Measurements from ENCODE around the gene RGS4. TPM values are rescaled to one million over a fixed set of nuclear protein-coding genes. Genes with fewer than 3 reads are reported as not detected.

The RGS4 gene
- total RNA-seq, 2 donors from 2014 or later, result not detected

DNA sequence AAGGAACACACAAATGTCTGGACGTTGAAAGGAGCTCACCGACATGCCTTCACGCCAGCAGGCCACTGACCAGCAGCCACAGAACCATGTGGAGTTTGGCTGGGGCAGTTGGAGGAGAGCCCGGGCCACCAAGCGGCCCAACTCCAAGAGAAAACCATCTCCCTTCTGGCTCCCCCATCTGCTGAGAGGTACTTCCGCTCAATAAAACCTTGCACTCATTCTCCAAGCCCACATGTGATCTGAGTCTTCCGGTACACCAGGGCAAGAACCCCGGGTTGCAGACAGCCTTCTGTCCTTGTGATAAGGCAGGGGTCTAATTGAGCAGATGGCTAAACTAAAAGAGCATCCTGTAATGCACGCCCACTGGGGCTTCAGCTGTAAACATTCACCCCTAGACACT, 24.4 kb downstream of the RGS4 start:
- no peak overlapping the region for H3K4me3 Mint-ChIP-seq
- no peaks in the 10 kb centered on the region for H3K9me3 ChIP-seq (ENCODE audit: control insufficient read depth, low read length, poor library complexity, severe bottlenecking)
- DNase-seq, result no peak
- H3K36me3 Mint-ChIP-seq (ENCODE audit: low read depth), result no peaks in the 10 kb centered on the region
- no peak overlapping the region for H3K27ac Mint-ChIP-seq
- H3K27me3 Mint-ChIP-seq, result peaks cover 26% of the 10 kb centered on the region
- no peak for ATAC-seq
- no peaks in the 10 kb centered on the region for H3K4me1 Mint-ChIP-seq

GRCh38 chr1:163094182-163094581, 25.0 kb downstream of the RGS4 start:
- Mint-ChIP-seq H3K4me3 (no peak overlapping the region), H3K27ac (no peak overlapping the region), H3K27me3 (peaks cover 26% of the 10 kb centered on the region), H3K36me3 (ENCODE audit: low read depth) (no peaks in the 10 kb centered on the region), H3K4me1 (no peaks in the 10 kb centered on the region)
- H3K9me3 ChIP-seq (ENCODE audit: control insufficient read depth, low read length, poor library complexity, severe bottlenecking), result no peaks in the 10 kb centered on the region
- no peak for DNase-seq
- ATAC-seq, result no peak

GRCh38 chr1:163094589-163094988, 25.4 kb downstream of the RGS4 start:
- no peaks in the 10 kb centered on the region for H3K9me3 ChIP-seq (ENCODE audit: control insufficient read depth, low read length, poor library complexity, severe bottlenecking)
- no peak overlapping the region for H3K27ac Mint-ChIP-seq
- no peaks in the 10 kb centered on the region for H3K36me3 Mint-ChIP-seq (ENCODE audit: low read depth)
- peaks cover 28% of the 10 kb centered on the region for H3K27me3 Mint-ChIP-seq
- no peak for ATAC-seq
- no peak overlapping the region for H3K4me3 Mint-ChIP-seq
- DNase-seq, result no peak
- no peaks in the 10 kb centered on the region for H3K4me1 Mint-ChIP-seq

GRCh38 chr1:163095213-163095612, 26.1 kb downstream of the RGS4 start:
- no peaks in the 10 kb centered on the region for H3K4me1 Mint-ChIP-seq
- H3K36me3 Mint-ChIP-seq (ENCODE audit: low read depth), result no peaks in the 10 kb centered on the region
- ATAC-seq (no peak), DNase-seq (no peak)
- H3K9me3 ChIP-seq (ENCODE audit: control insufficient read depth, low read length, poor library complexity, severe bottlenecking), result no peaks in the 10 kb centered on the region
- no peak overlapping the region for H3K27ac Mint-ChIP-seq
- peaks cover 34% of the 10 kb centered on the region for H3K27me3 Mint-ChIP-seq
- H3K4me3 Mint-ChIP-seq, result no peak overlapping the region

DNA sequence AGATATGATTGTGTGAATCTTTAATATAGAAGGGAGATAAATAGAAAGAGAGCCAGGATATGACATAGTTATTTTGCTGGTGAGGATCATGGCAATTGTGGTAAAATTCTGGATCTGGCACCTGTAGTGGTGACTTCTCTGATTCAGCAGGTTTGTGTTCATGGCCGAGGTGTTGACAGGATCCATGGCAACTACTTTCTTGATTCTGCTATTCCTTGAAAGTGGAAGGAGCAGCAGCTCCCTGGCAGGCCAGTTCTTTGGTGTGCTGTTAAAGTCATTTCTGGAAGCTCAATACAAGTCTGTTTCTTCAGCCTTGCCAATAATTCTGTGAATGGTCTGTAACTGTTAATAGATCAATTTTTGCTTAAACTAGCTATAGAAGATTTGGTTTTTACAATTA, 33.4 kb downstream of the RGS4 start:
- no peak for ATAC-seq
- no peaks in the 10 kb centered on the region for H3K4me1 Mint-ChIP-seq
- H3K9me3 ChIP-seq (ENCODE audit: control insufficient read depth, low read length, poor library complexity, severe bottlenecking), result no peaks in the 10 kb centered on the region
- DNase-seq, result no peak
- peaks cover 28% of the 10 kb centered on the region for H3K27me3 Mint-ChIP-seq
- H3K4me3 Mint-ChIP-seq, result no peak overlapping the region
- H3K27ac Mint-ChIP-seq, result no peak overlapping the region
- no peaks in the 10 kb centered on the region for H3K36me3 Mint-ChIP-seq (ENCODE audit: low read depth)

- H3K4me3 Mint-ChIP-seq, result no peak overlapping the region
- no peak for ATAC-seq
Observed at GRCh38 chr1:163104385-163105099, 35.4 kb downstream of the RGS4 start.

GRCh38 chr1:163106364-163106987, 37.3 kb downstream of the RGS4 start:
- no peaks in the 10 kb centered on the region for H3K9me3 ChIP-seq (ENCODE audit: control insufficient read depth, low read length, poor library complexity, severe bottlenecking)
- Mint-ChIP-seq H3K36me3 (ENCODE audit: low read depth) (no peaks in the 10 kb centered on the region), H3K4me3 (no peak overlapping the region), H3K27ac (no peak overlapping the region), H3K4me1 (no peaks in the 10 kb centered on the region), H3K27me3 (peaks cover 9% of the 10 kb centered on the region)
- no peak for ATAC-seq
- DNase-seq, result no peak

More at GRCh38 chr1:163104385-163105099, 35.4 kb downstream of the RGS4 start:
- no peak for DNase-seq
- Mint-ChIP-seq H3K4me1 (no peaks in the 10 kb centered on the region), H3K27ac (no peak overlapping the region), H3K36me3 (ENCODE audit: low read depth) (no peaks in the 10 kb centered on the region), H3K27me3 (peaks cover 27% of the 10 kb centered on the region)
- H3K9me3 ChIP-seq (ENCODE audit: control insufficient read depth, low read length, poor library complexity, severe bottlenecking), result no peaks in the 10 kb centered on the region

- Mint-ChIP-seq H3K4me3 (no peak overlapping the region), H3K27me3 (peaks cover 5% of the 10 kb centered on the region), H3K27ac (no peak overlapping the region), H3K36me3 (ENCODE audit: low read depth) (no peaks in the 10 kb centered on the region), H3K4me1 (no peaks in the 10 kb centered on the region)
- H3K9me3 ChIP-seq (ENCODE audit: control insufficient read depth, low read length, poor library complexity, severe bottlenecking), result no peaks in the 10 kb centered on the region
- no peak for DNase-seq
- no peak for ATAC-seq
Observed at GRCh38 chr1:163107655-163108054, 38.5 kb downstream of the RGS4 start.

- DNase-seq (no peak), ATAC-seq (no peak)
- no peaks in the 10 kb centered on the region for H3K27me3 Mint-ChIP-seq
- no peaks in the 10 kb centered on the region for H3K4me1 Mint-ChIP-seq
- H3K4me3 Mint-ChIP-seq, result no peak overlapping the region
- no peaks in the 10 kb centered on the region for H3K36me3 Mint-ChIP-seq (ENCODE audit: low read depth)
- no peaks in the 10 kb centered on the region for H3K9me3 ChIP-seq (ENCODE audit: control insufficient read depth, low read length, poor library complexity, severe bottlenecking)
- H3K27ac Mint-ChIP-seq, result no peak overlapping the region
Observed at GRCh38 chr1:163115887-163116286, 46.7 kb downstream of the RGS4 start.

DNA sequence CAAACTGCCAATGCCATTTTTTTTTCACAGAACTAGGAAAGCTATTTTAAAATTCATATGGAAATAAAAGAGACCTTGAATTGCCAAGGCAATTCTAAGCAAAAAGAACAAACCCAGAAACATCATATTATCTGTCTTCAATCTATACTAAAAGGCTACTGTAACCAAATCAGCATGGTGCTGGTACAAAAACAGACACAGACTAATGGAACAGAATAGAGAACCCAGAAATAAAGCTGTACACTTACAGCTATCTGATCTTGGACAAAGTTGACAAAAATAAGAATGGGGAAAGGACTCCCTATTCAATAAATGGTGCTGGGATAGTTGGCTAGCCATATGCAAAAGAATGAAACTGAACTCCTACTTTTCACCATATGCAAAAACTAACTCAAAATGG, 50.5 kb downstream of the RGS4 start:
- Mint-ChIP-seq H3K4me1 (no peaks in the 10 kb centered on the region), H3K36me3 (ENCODE audit: low read depth) (no peaks in the 10 kb centered on the region), H3K4me3 (no peak overlapping the region), H3K27ac (no peak overlapping the region), H3K27me3 (peaks cover 10% of the 10 kb centered on the region)
- H3K9me3 ChIP-seq (ENCODE audit: control insufficient read depth, low read length, poor library complexity, severe bottlenecking), result no peaks in the 10 kb centered on the region
- ATAC-seq (no peak), DNase-seq (no peak)

- H3K27me3 Mint-ChIP-seq, result peaks cover 14% of the 10 kb centered on the region
- no peak overlapping the region for H3K27ac Mint-ChIP-seq
- H3K9me3 ChIP-seq (ENCODE audit: control insufficient read depth, low read length, poor library complexity, severe bottlenecking), result no peaks in the 10 kb centered on the region
- no peaks in the 10 kb centered on the region for H3K36me3 Mint-ChIP-seq (ENCODE audit: low read depth)
- no peak overlapping the region for H3K4me3 Mint-ChIP-seq
- ATAC-seq (no peak), DNase-seq (no peak)
- no peaks in the 10 kb centered on the region for H3K4me1 Mint-ChIP-seq
Observed at GRCh38 chr1:163120372-163120771, 51.2 kb downstream of the RGS4 start.

DNA sequence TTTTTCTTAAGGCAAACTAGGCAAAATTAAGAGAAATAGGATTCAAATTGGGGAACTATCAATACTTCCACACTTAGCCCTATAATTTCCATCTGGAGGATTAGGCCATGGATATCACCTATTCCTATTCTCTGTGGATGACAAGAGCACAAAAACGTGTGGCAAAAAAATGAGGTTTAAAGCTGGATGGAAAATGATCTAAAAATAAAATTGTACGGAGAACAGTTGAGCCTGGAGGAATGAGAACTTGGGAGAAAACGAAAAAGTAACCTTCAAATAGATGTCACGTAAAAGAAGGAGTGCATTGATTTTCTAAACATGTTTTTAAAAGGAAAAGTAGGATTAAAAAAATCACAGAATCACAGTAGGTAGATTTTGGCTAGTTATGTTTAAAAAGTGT, 55.7 kb downstream of the RGS4 start:
- H3K4me3 Mint-ChIP-seq, result no peak overlapping the region
- DNase-seq (no peak), ATAC-seq (no peak)
- no peak overlapping the region for H3K27ac Mint-ChIP-seq
- no peaks in the 10 kb centered on the region for H3K4me1 Mint-ChIP-seq
- H3K36me3 Mint-ChIP-seq (ENCODE audit: low read depth), result no peaks in the 10 kb centered on the region
- no peaks in the 10 kb centered on the region for H3K9me3 ChIP-seq (ENCODE audit: control insufficient read depth, low read length, poor library complexity, severe bottlenecking)
- peaks cover 14% of the 10 kb centered on the region for H3K27me3 Mint-ChIP-seq

All from T-helper 17 cell (primary cell).